Measurements from ENCODE around the gene PLN. TPM values are rescaled to one million over a fixed set of nuclear protein-coding genes. Genes with fewer than 3 reads are reported as not detected.

Gene PLN
- polyA plus RNA-seq, 1 donor (not counting 4 experiments of a cell fraction or from before 2014, with no cell fraction given) = not detected

DNA sequence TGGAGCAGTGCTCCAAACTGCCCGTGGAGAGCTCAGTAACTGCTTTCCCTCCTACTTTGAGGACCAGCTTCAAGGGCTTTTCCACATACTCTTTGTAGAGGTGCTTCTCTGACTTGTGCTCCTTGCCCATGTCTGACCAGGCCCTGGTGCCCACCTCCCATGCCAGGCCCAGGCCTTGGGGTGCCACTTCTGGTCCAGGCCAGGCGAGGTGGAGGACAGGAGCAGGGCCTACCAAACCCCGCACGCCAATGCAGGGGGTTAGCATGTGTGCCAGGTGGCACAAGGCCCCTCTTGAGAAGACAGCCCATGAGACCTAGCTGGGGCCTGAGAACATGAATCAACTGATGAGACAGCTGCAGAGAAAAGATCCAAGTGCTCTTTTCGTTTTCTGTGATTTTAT, 47.0 kb upstream of the PLN start:
- Histone ChIP-seq H3K4me2 (ENCODE audit: control insufficient read depth, extremely low read depth, insufficient read depth, low read depth, low read length) (no peak overlapping the region), H4K20me1 (ENCODE audit: control insufficient read depth, extremely low read depth, insufficient read depth, low read length) (no peaks in the 10 kb centered on the region), H3K4me3 (ENCODE audit: control insufficient read depth in 2 of 3, extremely low read depth in 1 of 3, insufficient read depth in 2 of 3, low read depth in 1 of 3, low read length in 3 of 3) (no peak overlapping the region), H3K79me2 (ENCODE audit: control insufficient read depth, insufficient read depth, low read length) (no peaks in the 10 kb centered on the region), H3K4me1 (ENCODE audit: control insufficient read depth, extremely low read depth, insufficient read depth, low read length) (no peaks in the 10 kb centered on the region), H3K36me3 (ENCODE audit: control insufficient read depth in 2 of 2, extremely low read depth in 1 of 2, insufficient read depth in 2 of 2, low read length in 2 of 2) (no peaks in the 10 kb centered on the region), H3K9me1 (ENCODE audit: control insufficient read depth, extremely low read depth, insufficient read depth, low read length) (no peaks in the 10 kb centered on the region), H3K27ac (ENCODE audit: control insufficient read depth, insufficient read depth, low read length) (no peak overlapping the region), H3K9me3 (ENCODE audit: control insufficient read depth, low read depth, low read length) (no peaks in the 10 kb centered on the region), H2AFZ (ENCODE audit: control insufficient read depth, low read length) (no peak overlapping the region), H3K9ac (ENCODE audit: control insufficient read depth, extremely low read depth, insufficient read depth, low read length) (no peak overlapping the region), H3K27me3 (ENCODE audit: control insufficient read depth, extremely low read depth, insufficient read depth, low read length) (no peaks in the 10 kb centered on the region)
- FAIRE-seq (no peak), DNase-seq (ENCODE audit: low read depth, low spot score) (no peak)
- TF ChIP-seq EZH2 (IDR thresholded peaks at IDR 0.05; ENCODE audit: low read length) = no peak
- TF ChIP-seq, protein P1, sequence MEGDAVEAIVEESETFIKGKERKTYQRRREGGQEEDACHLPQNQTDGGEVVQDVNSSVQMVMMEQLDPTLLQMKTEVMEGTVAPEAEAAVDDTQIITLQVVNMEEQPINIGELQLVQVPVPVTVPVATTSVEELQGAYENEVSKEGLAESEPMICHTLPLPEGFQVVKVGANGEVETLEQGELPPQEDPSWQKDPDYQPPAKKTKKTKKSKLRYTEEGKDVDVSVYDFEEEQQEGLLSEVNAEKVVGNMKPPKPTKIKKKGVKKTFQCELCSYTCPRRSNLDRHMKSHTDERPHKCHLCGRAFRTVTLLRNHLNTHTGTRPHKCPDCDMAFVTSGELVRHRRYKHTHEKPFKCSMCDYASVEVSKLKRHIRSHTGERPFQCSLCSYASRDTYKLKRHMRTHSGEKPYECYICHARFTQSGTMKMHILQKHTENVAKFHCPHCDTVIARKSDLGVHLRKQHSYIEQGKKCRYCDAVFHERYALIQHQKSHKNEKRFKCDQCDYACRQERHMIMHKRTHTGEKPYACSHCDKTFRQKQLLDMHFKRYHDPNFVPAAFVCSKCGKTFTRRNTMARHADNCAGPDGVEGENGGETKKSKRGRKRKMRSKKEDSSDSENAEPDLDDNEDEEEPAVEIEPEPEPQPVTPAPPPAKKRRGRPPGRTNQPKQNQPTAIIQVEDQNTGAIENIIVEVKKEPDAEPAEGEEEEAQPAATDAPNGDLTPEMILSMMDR (optimal IDR thresholded peaks at IDR 0.05 in 1 of 3, IDR thresholded peaks at IDR 0.05 in 1 of 3, conservative IDR thresholded peaks at IDR 0.05 in 1 of 3; ENCODE audit: extremely low read depth in 1 of 3, insufficient read depth in 2 of 3, low read length in 3 of 3) = no peak
- dilution Hi-C loops (cut with MboI; ENCODE audit: extremely low pct_ligation_motif_present, low sequenced_read_pairs) = no loop called here

DNA sequence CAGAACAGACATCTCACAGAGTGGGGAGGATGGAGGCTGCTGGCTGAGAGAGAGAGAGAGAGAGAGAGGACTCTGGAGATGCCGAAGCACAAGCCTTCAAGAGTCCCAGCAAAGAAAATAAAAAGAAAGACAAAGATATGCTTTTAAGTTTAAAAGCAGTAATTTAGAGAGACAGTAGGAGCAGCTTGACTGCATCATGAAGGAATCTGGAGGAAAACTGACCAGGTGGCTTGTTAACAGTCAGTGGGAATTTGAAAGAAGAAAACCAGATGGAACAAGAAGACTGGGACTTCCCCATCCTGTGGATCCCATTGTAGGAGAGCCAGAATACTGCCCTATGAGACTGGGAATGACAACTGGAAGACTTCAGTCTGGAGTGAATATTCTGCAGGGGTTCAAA, 46.3 kb upstream of the PLN start:
- H3K4me1 ChIP-seq (ENCODE audit: control insufficient read depth, extremely low read depth, insufficient read depth, low read length) = no peaks in the 10 kb centered on the region
- no peak overlapping the region for H3K27ac ChIP-seq (ENCODE audit: control insufficient read depth, insufficient read depth, low read length)
- dilution Hi-C loops (cut with MboI; ENCODE audit: extremely low pct_ligation_motif_present, low sequenced_read_pairs) = no loop called here
- no peaks in the 10 kb centered on the region for H4K20me1 ChIP-seq (ENCODE audit: control insufficient read depth, extremely low read depth, insufficient read depth, low read length)
- no peak overlapping the region for H3K4me3 ChIP-seq (ENCODE audit: control insufficient read depth in 2 of 3, extremely low read depth in 1 of 3, insufficient read depth in 2 of 3, low read depth in 1 of 3, low read length in 3 of 3)
- H3K27me3 ChIP-seq (ENCODE audit: control insufficient read depth, extremely low read depth, insufficient read depth, low read length) = no peaks in the 10 kb centered on the region
- TF ChIP-seq, protein P1 (optimal IDR thresholded peaks at IDR 0.05 in 1 of 3, IDR thresholded peaks at IDR 0.05 in 1 of 3, conservative IDR thresholded peaks at IDR 0.05 in 1 of 3; ENCODE audit: extremely low read depth in 1 of 3, insufficient read depth in 2 of 3, low read length in 3 of 3) = no peak
- no peak for TF ChIP-seq EZH2 (IDR thresholded peaks at IDR 0.05; ENCODE audit: low read length)
- H3K9me1 ChIP-seq (ENCODE audit: control insufficient read depth, extremely low read depth, insufficient read depth, low read length) = no peaks in the 10 kb centered on the region
- H3K79me2 ChIP-seq (ENCODE audit: control insufficient read depth, insufficient read depth, low read length) = no peaks in the 10 kb centered on the region
- no peaks in the 10 kb centered on the region for H3K9me3 ChIP-seq (ENCODE audit: control insufficient read depth, low read depth, low read length)
- no peak for FAIRE-seq
- no peak overlapping the region for H2AFZ ChIP-seq (ENCODE audit: control insufficient read depth, low read length)
- DNase-seq (ENCODE audit: low read depth, low spot score) = no peak
- no peaks in the 10 kb centered on the region for H3K36me3 ChIP-seq (ENCODE audit: control insufficient read depth in 2 of 2, extremely low read depth in 1 of 2, insufficient read depth in 2 of 2, low read length in 2 of 2)
- no peak overlapping the region for H3K4me2 ChIP-seq (ENCODE audit: control insufficient read depth, extremely low read depth, insufficient read depth, low read depth, low read length)
- H3K9ac ChIP-seq (ENCODE audit: control insufficient read depth, extremely low read depth, insufficient read depth, low read length) = no peak overlapping the region
